ENCODE measurements around the gene DMPK.

- TF ChIP-seq RFX5 (IDR thresholded peaks at IDR 0.05; ENCODE audit: low read length) (no peak), CTCF (IDR thresholded peaks at IDR 0.05) (no peak), EZH2phosphoT487 (IDR thresholded peaks at IDR 0.05; ENCODE audit: borderline replicate concordance, low read depth) (no peak), RAD21 (IDR thresholded peaks at IDR 0.05; ENCODE audit: low read length) (no peak)
Observed at GRCh38 chr19:45812297-45812696, 30.0 kb upstream of the DMPK start.
